Vagina (tissue), 2 donors: ENCODE measurements around the gene NEDD4L. TPM values are rescaled to one million over a fixed set of nuclear protein-coding genes. Genes with fewer than 3 reads are reported as not detected.

Experiments
- DNase-seq, 2 donors: peaks; one replicate each; pipeline ENCODE4 v3.0.0-alpha.2; 2017; ENCODE audit errors: extremely low spot score in 2 of 2
- H3K27ac ChIP-seq: fragments of 200-600 bp; sonication (generic); one replicate; pipeline ENCODE4 v1.5.1; 2019
- H3K27me3 ChIP-seq: fragments of 200-600 bp; sonication (generic); one replicate; pipeline ENCODE4 v1.5.1; 2019
- H3K36me3 ChIP-seq, 2 donors: fragments of 200-600 bp; sonication (generic); one replicate each; pipeline ENCODE4 v1.5.1; 2017 to 2019
- H3K4me1 ChIP-seq: fragments of 200-600 bp; sonication (generic); one replicate; pipeline ENCODE4 v1.5.1; 2019
- H3K4me3 ChIP-seq, 2 donors: fragments of 200-600 bp; sonication (generic); 1 replicate in 1 of 2; 2 replicates in 1 of 2; pipeline ENCODE4 v1.5.1; 2016 to 2019
- H3K9me3 ChIP-seq: fragments of 200-600 bp; sonication (generic); one replicate; pipeline ENCODE4 v1.5.1; 2019
- CTCF ChIP-seq, 3 experiments: fragments of 450-650 bp in 2 of 3; fragments of 200-600 bp in 1 of 3; sonication (generic) in 1 of 3; IDR thresholded peaks; one replicate each; pipeline ENCODE4 v1.5.1; 2017 to 2019; ENCODE audit warnings: antibody characterized with exemption in 3 of 3, mild to moderate bottlenecking in 2 of 3, moderate library complexity in 2 of 3
- POLR2A ChIP-seq, 2 donors: fragments of 450-650 bp; IDR thresholded peaks; one replicate each; pipeline ENCODE4 v1.6.1; 2017; ENCODE audit warnings: antibody characterized with exemption in 2 of 2, mild to moderate bottlenecking in 2 of 2, moderate library complexity in 2 of 2
- POLR2AphosphoS5 ChIP-seq, 2 donors: sonication (generic); formaldehyde crosslinking; IDR thresholded peaks; one replicate each; pipeline ENCODE4 v1.9.0; 2017; ENCODE audit warnings: antibody characterized with exemption in 2 of 2, mild to moderate bottlenecking in 2 of 2, low read depth in 1 of 2; ENCODE audit not compliant: insufficient read depth in 1 of 2
- intact Hi-C: fragments of 100-400 bp; cut with DNase I; formaldehyde crosslinking; loops from one replicate; pipeline ENCODE4 v1.15.1; 2023
- total RNA-seq: library from RNA; depleted of rRNA; stranded (reverse); fragments of >200 nt; gene quantifications from one replicate; pipeline ENCODE4 v1.2.3, GENCODE V29; 2016

NEDD4L gene
- total RNA-seq, 1 donor from 2014 or later, result 42.2 TPM

- no peak overlapping the region for H3K4me3 ChIP-seq
- H3K9me3 ChIP-seq, result no peaks in the 10 kb centered on the region
- TF ChIP-seq CTCF (IDR thresholded peaks at IDR 0.05), result no peak
- TF ChIP-seq POLR2A (IDR thresholded peaks at IDR 0.05), result no peak
- no peak for TF ChIP-seq POLR2AphosphoS5 (IDR thresholded peaks at IDR 0.05; ENCODE audit: insufficient read depth in 1 of 2, low read depth in 1 of 2)
- H3K27me3 ChIP-seq, result no peaks in the 10 kb centered on the region
- H3K27ac ChIP-seq, result no peak overlapping the region
- intact Hi-C loops, result no loop called here
- peaks cover 16% of the 10 kb centered on the region for H3K4me1 ChIP-seq
- H3K36me3 ChIP-seq, result no peaks in the 10 kb centered on the region
- DNase-seq, result no peak
Observed at GRCh38 chr18:58243401-58243800, 199.4 kb downstream of the NEDD4L start.

GRCh38 chr18:58247363-58247834, 203.4 kb downstream of the NEDD4L start:
- no peak for DNase-seq
- intact Hi-C loops, result no loop called here
- peaks cover 16% of the 10 kb centered on the region for H3K4me1 ChIP-seq
- H3K27ac ChIP-seq, result peak overlapping the region; percentile 42
- TF ChIP-seq POLR2A (IDR thresholded peaks at IDR 0.05) (no peak), POLR2AphosphoS5 (IDR thresholded peaks at IDR 0.05; ENCODE audit: insufficient read depth in 1 of 2, low read depth in 1 of 2) (no peak), CTCF (IDR thresholded peaks at IDR 0.05) (no peak)
- no peaks in the 10 kb centered on the region for H3K36me3 ChIP-seq
- H3K27me3 ChIP-seq, result no peaks in the 10 kb centered on the region
- H3K4me3 ChIP-seq, result peak overlapping the region; percentile 27 to 30
- H3K9me3 ChIP-seq, result no peaks in the 10 kb centered on the region

GRCh38 chr18:58249712-58250111, 205.7 kb downstream of the NEDD4L start:
- intact Hi-C loops, result no loop called here
- H3K36me3 ChIP-seq, result no peaks in the 10 kb centered on the region
- TF ChIP-seq CTCF (IDR thresholded peaks at IDR 0.05) (no peak), POLR2AphosphoS5 (IDR thresholded peaks at IDR 0.05; ENCODE audit: insufficient read depth in 1 of 2, low read depth in 1 of 2) (no peak), POLR2A (IDR thresholded peaks at IDR 0.05) (no peak)
- no peaks in the 10 kb centered on the region for H3K9me3 ChIP-seq
- peaks cover 16% of the 10 kb centered on the region for H3K4me1 ChIP-seq
- no peak overlapping the region for H3K27ac ChIP-seq
- DNase-seq, result no peak
- no peaks in the 10 kb centered on the region for H3K27me3 ChIP-seq
- H3K4me3 ChIP-seq, result no peak overlapping the region

- no peak overlapping the region for H3K27ac ChIP-seq
- H3K4me1 ChIP-seq, result peaks cover 16% of the 10 kb centered on the region
- no peaks in the 10 kb centered on the region for H3K27me3 ChIP-seq
- no peak for TF ChIP-seq CTCF (IDR thresholded peaks at IDR 0.05)
- TF ChIP-seq POLR2A (IDR thresholded peaks at IDR 0.05), result no peak
- TF ChIP-seq POLR2AphosphoS5 (IDR thresholded peaks at IDR 0.05; ENCODE audit: insufficient read depth in 1 of 2, low read depth in 1 of 2), result no peak
- H3K36me3 ChIP-seq, result no peaks in the 10 kb centered on the region
- no peaks in the 10 kb centered on the region for H3K9me3 ChIP-seq
- DNase-seq, result no peak
- no peak overlapping the region for H3K4me3 ChIP-seq
- intact Hi-C loops, result no loop called here
Observed at GRCh38 chr18:58251416-58251815, 207.4 kb downstream of the NEDD4L start.

GRCh38 chr18:58252166-58252565, 208.1 kb downstream of the NEDD4L start:
- TF ChIP-seq POLR2A (IDR thresholded peaks at IDR 0.05), result no peak
- no peak for TF ChIP-seq CTCF (IDR thresholded peaks at IDR 0.05)
- no peak for TF ChIP-seq POLR2AphosphoS5 (IDR thresholded peaks at IDR 0.05; ENCODE audit: insufficient read depth in 1 of 2, low read depth in 1 of 2)
- H3K27ac ChIP-seq, result no peak overlapping the region
- no peak overlapping the region for H3K4me3 ChIP-seq
- H3K36me3 ChIP-seq, result no peaks in the 10 kb centered on the region
- no peak for DNase-seq
- intact Hi-C loops, result no loop called here
- no peaks in the 10 kb centered on the region for H3K27me3 ChIP-seq
- no peaks in the 10 kb centered on the region for H3K9me3 ChIP-seq
- peaks cover 12% of the 10 kb centered on the region for H3K4me1 ChIP-seq
